Glomerular visceral epithelial cell (primary cell): ENCODE results near the gene POLR2I.

Experiments
- DNase-seq: peaks from one replicate; pipeline ENCODE4 v3.0.0-alpha.2; 2016; ENCODE audit errors: extremely low spot score

The POLR2I gene

GRCh38 chr19:36114721-36115452, at the start of gene POLR2I:
TSS of gene POLR2I (minus strand) at chr19:36114875. CDS start at chr19:36114856, 19 bp downstream.
- peak; percentile 100 for DNase-seq

- no peak for DNase-seq
These were observed 49.1 kb upstream of the POLR2I start for GRCh38 chr19:36163813-36164212.

GRCh38 chr19:36160821-36161596, 46.3 kb upstream of the POLR2I start:
- DNase-seq = no peak

GRCh38 chr19:36153126-36153525, 38.5 kb upstream of the POLR2I start:
- no peak for DNase-seq

GRCh38 chr19:36152352-36153091, 37.8 kb upstream of the POLR2I start, which contains the start of gene COX7A1:
TSS of gene COX7A1 (minus strand) at chr19:36152447. CDS start at chr19:36152407, 40 bp downstream.
- no peak for DNase-seq

- no peak for DNase-seq
These were observed 37.3 kb upstream of the POLR2I start for GRCh38 chr19:36152019-36152351.

- DNase-seq = no peak
These were observed 36.7 kb upstream of the POLR2I start for GRCh38 chr19:36151144-36152018.

DNA sequence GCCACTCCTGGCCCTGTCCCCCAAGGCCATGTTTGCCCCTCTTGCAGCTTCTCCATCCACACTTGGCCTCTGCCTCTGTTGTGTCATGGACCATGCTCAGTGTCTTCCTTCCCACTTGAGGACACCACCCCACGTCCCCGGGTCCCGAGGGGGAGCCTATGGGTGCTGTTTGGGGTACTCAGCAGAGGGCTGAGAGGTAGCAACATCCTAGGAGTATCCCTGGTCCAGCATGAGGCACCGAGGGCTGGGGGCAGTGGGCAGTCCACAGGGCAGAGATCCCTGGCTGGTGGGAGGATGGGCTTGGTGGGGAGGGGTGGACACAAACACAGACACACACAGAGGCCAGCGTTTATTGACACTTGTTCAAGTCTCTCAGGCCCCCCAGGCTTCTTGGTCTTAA, 35.9 kb upstream of the POLR2I start:
- DNase-seq = no peak

DNA sequence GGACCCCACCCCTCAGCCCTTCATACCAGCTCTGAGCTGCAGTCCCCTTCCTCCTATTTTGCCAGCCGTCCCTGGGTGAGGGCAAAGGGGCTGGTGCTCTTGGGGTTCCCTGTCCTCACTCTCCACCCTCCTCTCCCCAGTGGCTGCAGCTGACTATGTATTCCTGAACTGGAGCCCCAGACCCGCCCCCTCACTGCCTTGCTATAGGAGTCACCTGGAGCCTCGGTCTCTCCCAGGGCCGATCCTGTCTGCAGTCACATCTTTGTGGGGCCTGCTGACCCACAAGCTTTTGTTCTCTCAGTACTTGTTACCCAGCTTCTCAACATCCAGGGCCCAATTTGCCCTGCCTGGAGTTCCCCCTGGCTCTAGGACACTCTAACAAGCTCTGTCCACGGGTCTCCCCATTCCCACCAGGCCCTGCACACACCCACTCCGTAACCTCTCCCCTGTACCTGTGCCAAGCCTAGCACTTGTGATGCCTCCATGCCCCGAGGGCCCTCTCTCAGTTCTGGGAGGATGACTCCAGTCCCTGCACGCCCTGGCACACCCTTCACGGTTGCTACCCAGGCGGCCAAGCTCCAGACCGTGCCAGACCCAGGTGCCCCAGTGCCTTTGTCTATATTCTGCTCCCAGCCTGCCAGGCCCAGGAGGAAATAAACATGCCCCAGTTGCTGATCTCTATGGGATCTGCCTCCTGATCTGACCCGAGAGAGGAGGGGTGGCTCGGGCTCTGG, 35.2 kb upstream of the POLR2I start:
- no peak for DNase-seq

GRCh38 chr19:36144624-36145023, 29.9 kb upstream of the POLR2I start:
- DNase-seq = no peak

DNA sequence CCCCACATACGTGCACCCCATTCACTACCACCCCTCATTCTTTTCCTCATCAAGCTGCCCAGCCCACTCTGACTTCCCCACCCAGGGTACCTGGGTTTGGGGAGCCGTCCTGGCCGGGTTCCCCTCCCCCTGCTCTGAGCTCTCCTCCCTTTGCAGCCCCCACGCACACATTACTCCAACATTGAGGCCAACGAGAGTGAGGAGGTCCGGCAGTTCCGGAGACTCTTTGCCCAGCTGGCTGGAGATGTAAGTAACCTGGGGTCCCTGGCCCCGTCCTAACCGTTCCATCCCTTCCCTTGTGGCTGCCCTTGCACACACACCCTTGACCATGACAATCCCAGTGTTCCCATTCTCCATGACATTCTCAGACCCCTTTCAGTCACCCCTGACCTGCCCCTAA, 27.8 kb upstream of the POLR2I start:
- DNase-seq = no peak

GRCh38 chr19:36142046-36142445, 27.4 kb upstream of the POLR2I start:
- no peak for DNase-seq

GRCh38 chr19:36141039-36141927, 26.6 kb upstream of the POLR2I start:
- peak; percentile 89 for DNase-seq

- peak; percentile 69 for DNase-seq
These were observed 25.8 kb upstream of the POLR2I start for GRCh38 chr19:36140304-36141038.

DNA sequence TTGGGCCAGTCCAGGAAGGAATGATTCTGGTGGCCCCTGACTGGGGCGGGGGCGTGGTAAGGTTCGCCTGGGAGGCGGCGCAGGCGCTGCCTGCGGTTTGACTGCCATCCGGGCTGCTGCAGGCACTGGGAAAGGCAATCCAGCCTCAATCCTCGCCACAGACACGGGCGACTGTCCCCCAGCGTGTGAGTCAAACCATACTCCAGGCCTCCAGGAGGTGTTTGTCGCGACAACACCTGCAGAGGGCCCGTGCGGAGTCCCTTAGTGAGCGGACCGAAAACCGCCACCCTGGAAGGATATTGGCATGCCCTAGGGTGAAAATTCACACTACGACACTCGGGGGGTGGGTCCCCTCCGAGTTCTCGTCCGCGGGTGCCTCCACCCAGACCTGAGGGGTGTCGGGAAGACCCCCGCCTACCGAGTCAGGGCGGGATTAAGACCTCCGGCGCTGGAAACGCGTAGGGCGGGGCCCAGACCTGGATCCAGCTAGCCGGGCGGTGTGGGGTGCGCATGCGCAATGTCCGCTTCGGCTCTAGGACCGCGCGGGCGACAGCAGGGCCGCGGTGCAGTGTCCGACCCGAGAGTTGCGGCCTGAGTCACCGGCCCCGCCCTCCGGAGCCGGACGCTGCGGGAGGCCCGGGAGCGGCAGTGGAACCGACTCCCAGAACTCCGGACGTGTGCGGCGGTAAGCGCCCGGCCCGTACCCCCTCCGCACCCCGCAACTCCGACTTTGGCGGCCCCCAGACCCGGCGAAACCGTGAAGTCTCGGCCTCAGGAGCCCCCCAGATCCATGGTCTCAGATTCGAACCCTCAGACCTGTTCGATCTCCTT, 25.0 kb upstream of the POLR2I start, which contains the start of gene CAPNS1:
Gene CAPNS1, plus strand, starts transcription at position 594 of the 831 bp plus-strand sequence. CDS start 946 bp downstream, outside the sequence.
- peak; percentile 98 for DNase-seq

DNA sequence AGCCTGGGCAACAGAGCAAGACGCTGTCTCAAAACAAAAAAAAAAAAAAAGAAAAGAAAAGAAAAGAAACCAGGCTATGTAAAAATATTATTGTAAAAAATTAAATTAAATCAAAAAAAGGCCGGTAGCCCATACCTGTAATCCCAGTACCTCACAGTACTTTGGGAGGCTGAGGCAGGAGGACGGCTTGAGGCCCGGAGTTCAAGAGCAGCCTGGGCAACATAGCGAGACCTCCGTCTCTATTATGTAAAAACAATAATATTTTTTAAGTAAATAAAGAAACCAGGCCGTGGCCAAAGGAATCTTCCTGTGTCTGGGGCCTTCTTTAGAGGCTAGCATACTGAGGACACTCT, 24.4 kb upstream of the POLR2I start:
- DNase-seq = no peak

DNA sequence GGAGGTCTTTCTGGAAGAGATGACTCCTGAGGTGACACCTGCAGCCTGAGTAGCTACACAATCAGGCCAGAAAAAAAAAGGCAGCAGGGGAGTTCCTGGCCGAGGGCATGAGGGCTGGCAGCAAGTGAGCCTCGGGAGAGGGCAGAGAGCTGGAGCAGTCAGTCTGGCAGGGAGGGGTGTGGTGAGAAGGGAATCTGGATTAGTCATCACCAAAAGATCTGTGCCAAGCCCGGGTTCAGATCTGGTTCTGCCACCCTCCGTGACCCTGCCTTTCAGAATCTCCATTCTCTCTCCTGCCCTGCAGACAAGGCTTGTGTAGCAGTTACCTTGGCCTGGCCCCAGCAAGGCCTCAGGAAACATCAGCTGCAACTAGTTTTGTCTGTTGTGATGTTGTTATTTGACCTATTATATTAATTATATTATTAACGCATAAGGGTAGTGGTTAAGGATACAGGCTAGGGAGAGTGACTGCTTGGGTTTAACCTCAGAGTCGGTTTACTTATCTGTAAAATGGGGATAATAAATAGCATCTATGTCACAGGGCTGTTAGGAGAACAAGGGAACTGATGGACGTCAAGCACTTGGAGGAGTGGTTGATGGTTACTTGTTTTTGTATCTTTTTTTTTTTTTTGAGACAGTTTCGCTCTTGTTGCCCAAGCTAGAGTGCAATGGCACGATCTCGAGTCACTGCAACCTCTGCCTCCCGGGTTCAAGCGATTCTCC, 22.4 kb upstream of the POLR2I start:
- peak; percentile 79 for DNase-seq
